Smooth muscle cell (in vitro differentiated cells): ENCODE results near the gene RNF34. TPM values are rescaled to one million over a fixed set of nuclear protein-coding genes. Genes with fewer than 3 reads are reported as not detected.

Experiments
- DNase-seq: peaks from one replicate; lab custom pipeline; 2025; ENCODE audit not compliant: unreplicated experiment; lab: John Stamatoyannopoulos, UW
- H2AFZ ChIP-seq: fragments of 200-600 bp; sonication (generic); 2 replicates; pipeline ENCODE4 v1.6.0; 2016; ENCODE audit warnings: antibody characterized with exemption, low read depth, mild to moderate bottlenecking
- H3F3A ChIP-seq: fragments of 200-600 bp; sonication (generic); 2 replicates; pipeline ENCODE4 v1.6.0; 2017; ENCODE audit warnings: antibody characterized with exemption, low read depth
- H3K27ac ChIP-seq: fragments of 200-600 bp; sonication (generic); 2 replicates; pipeline ENCODE4 v1.5.1; 2016; ENCODE audit warnings: low read depth, mild to moderate bottlenecking
- H3K27me3 ChIP-seq: fragments of 200-600 bp; sonication (generic); 2 replicates; pipeline ENCODE4 v1.6.1; 2016; ENCODE audit warnings: low read depth, mild to moderate bottlenecking
- H3K36me3 ChIP-seq: fragments of 200-600 bp; sonication (generic); 2 replicates; pipeline ENCODE4 v1.5.1; 2016; ENCODE audit warnings: low read depth
- H3K4me1 ChIP-seq: fragments of 200-600 bp; sonication (generic); 2 replicates; pipeline ENCODE4 v1.5.1; 2016; ENCODE audit warnings: low read depth
- H3K4me2 ChIP-seq: fragments of 200-600 bp; sonication (generic); 2 replicates; pipeline ENCODE4 v1.6.0; 2016; ENCODE audit warnings: mild to moderate bottlenecking
- H3K4me3 ChIP-seq: fragments of 200-600 bp; sonication (generic); 2 replicates; pipeline ENCODE4 v1.5.1; 2016; ENCODE audit warnings: mild to moderate bottlenecking
- H3K79me2 ChIP-seq: fragments of 200-600 bp; sonication (generic); 2 replicates; pipeline ENCODE4 v1.6.0; 2016; ENCODE audit warnings: low read depth, mild to moderate bottlenecking
- H3K9ac ChIP-seq: fragments of 200-600 bp; sonication (generic); 2 replicates; pipeline ENCODE4 v1.6.0; 2016; ENCODE audit warnings: low read depth
- H3K9me3 ChIP-seq: fragments of 200-600 bp; sonication (generic); replicated peaks from 2 replicates; pipeline ENCODE4 v1.5.1; 2016; ENCODE audit warnings: low read depth
- H4K20me1 ChIP-seq: fragments of 200-600 bp; sonication (generic); 2 replicates; pipeline ENCODE4 v1.6.0; 2016; ENCODE audit warnings: low read depth
- CTCF ChIP-seq: fragments of 200-600 bp; sonication (generic); IDR thresholded peaks from 2 replicates; pipeline ENCODE4 v1.5.1; 2017; ENCODE audit warnings: borderline replicate concordance, mild to moderate bottlenecking, antibody characterized with exemption; ENCODE audit not compliant: insufficient read depth, poor library complexity, severe bottlenecking
- WGBS: methylation state at CpG from one replicate; pipeline ENCODE4 v1.1.7; 2016; ENCODE audit warnings: low lambda C conversion rate; 5-methylcytosine and 5-hydroxymethylcytosine counted together
- polyA plus RNA-seq: library from polyadenylated mRNA; unstranded; fragments of >200 nt; fragmentation: Nextera tagmentation; extraction: Ambion mirVana; gene quantifications from 2 replicates; pipeline ENCODE4 v1.2.1, GENCODE V29; 2016
- total RNA-seq: library from RNA; depleted of rRNA; stranded (reverse); fragments of >200 nt; gene quantifications from 2 replicates; pipeline ENCODE4 v1.2.3, GENCODE V29; 2014

RNF34 gene
- total and polyA plus RNA-seq, 2 experiments from 2014 or later = 19.4 to 24.0 TPM

GRCh38 chr12:121404734-121405133 is 4.8 kb downstream of the RNF34 start:
- DNase-seq = no peak
- H3K4me3 ChIP-seq = no peak overlapping the region
- H4K20me1 ChIP-seq = peaks cover 47% of the 10 kb centered on the region
- no peaks in the 10 kb centered on the region for H3K9me3 ChIP-seq
- no peak overlapping the region for H3K4me2 ChIP-seq
- H3F3A ChIP-seq = no peaks in the 10 kb centered on the region
- H3K79me2 ChIP-seq = peaks cover 82% of the 10 kb centered on the region
- 100% methylated on average over 1 of the region's 1 CpG for WGBS
- H3K27me3 ChIP-seq = no peaks in the 10 kb centered on the region
- peaks cover 18% of the 10 kb centered on the region for H3K4me1 ChIP-seq
- no peak overlapping the region for H2AFZ ChIP-seq
- no peak overlapping the region for H3K27ac ChIP-seq
- no peaks in the 10 kb centered on the region for H3K36me3 ChIP-seq
- H3K9ac ChIP-seq = no peak overlapping the region
- TF ChIP-seq CTCF = no peak

- Histone ChIP-seq H3K36me3 (no peaks in the 10 kb centered on the region), H3K79me2 (peaks cover 82% of the 10 kb centered on the region), H3K4me2 (no peak overlapping the region), H3K27me3 (no peaks in the 10 kb centered on the region), H3K4me3 (no peak overlapping the region), H3K9ac (no peak overlapping the region), H2AFZ (no peak overlapping the region), H4K20me1 (peaks cover 51% of the 10 kb centered on the region), H3K27ac (no peak overlapping the region), H3K4me1 (peaks cover 18% of the 10 kb centered on the region), H3F3A (no peaks in the 10 kb centered on the region), H3K9me3 (no peaks in the 10 kb centered on the region)
- WGBS = 96% methylated on average over 2 of the region's 2 CpGs
- TF ChIP-seq CTCF = no peak
- no peak for DNase-seq
Observed at GRCh38 chr12:121405211-121405610, 5.3 kb downstream of the RNF34 start.

DNA sequence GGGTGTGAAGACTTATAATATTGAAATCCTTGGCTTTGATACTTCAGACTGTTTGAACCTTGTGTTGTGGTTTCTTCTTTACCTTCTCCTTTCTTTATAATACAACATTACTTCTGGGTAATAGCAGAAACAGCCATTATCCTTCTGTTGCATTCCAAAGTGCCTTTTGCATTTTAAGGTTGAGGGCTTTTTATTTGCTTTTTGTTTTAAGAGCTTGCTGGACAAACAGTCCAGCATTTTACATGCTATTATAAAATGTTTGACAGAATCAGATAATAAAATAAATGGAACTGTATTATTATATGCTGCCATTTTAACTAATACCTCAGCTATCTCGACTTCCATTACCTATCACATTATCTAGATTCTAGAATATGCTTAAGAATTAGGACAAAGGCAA is 14.0 kb downstream of the RNF34 start:
- no peak overlapping the region for H3K27ac ChIP-seq
- peaks cover 32% of the 10 kb centered on the region for H3K79me2 ChIP-seq
- DNase-seq = no peak
- TF ChIP-seq CTCF = no peak
- H3K36me3 ChIP-seq = peaks cover 7% of the 10 kb centered on the region
- H3K27me3 ChIP-seq = no peaks in the 10 kb centered on the region
- 100% methylated on average over 1 of the region's 1 CpG for WGBS
- no peaks in the 10 kb centered on the region for H3K9me3 ChIP-seq
- no peak overlapping the region for H2AFZ ChIP-seq
- no peak overlapping the region for H3K4me2 ChIP-seq
- H3K9ac ChIP-seq = no peak overlapping the region
- H4K20me1 ChIP-seq = peaks cover 47% of the 10 kb centered on the region
- no peaks in the 10 kb centered on the region for H3K4me1 ChIP-seq
- no peaks in the 10 kb centered on the region for H3F3A ChIP-seq
- H3K4me3 ChIP-seq = no peak overlapping the region

DNA sequence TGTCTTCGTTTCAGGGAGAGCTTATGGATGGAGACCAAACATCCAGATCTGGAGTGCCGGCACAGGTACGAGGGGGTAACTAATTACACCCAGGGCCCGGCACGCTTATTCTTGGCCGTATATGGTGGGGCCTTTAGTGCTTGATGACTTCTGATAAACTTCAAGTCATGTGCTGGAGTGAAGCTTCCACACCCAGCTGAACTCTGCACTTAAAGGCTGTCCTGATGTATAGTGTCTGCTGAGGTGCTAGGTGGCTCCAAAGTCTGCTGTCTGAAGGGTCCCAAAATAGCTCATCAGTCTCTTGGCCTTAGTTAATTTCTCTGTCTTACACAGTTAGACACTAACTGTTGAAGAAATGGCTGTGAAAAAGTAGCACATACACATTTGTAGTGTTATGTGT is 17.9 kb downstream of the RNF34 start:
- Histone ChIP-seq H3K4me1 (no peaks in the 10 kb centered on the region), H3F3A (no peaks in the 10 kb centered on the region), H3K9ac (no peak overlapping the region), H3K27me3 (no peaks in the 10 kb centered on the region), H4K20me1 (peaks cover 17% of the 10 kb centered on the region), H3K4me3 (no peak overlapping the region), H2AFZ (no peak overlapping the region), H3K27ac (no peak overlapping the region), H3K36me3 (peaks cover 7% of the 10 kb centered on the region), H3K4me2 (no peak overlapping the region), H3K79me2 (peaks cover 15% of the 10 kb centered on the region), H3K9me3 (no peaks in the 10 kb centered on the region)
- 95% methylated on average over 6 of the region's 6 CpGs for WGBS
- TF ChIP-seq CTCF = no peak
- DNase-seq = no peak
